Suprapubic skin (tissue), 4 donors: ENCODE measurements around the gene IGFN1. TPM values are rescaled to one million over a fixed set of nuclear protein-coding genes. Genes with fewer than 3 reads are reported as not detected.

Experiments used
- DNase-seq, 2 donors: peaks; one replicate each; pipeline ENCODE4 v3.0.0-alpha.2; 2019; ENCODE audit warnings: low spot score in 2 of 2
- H3K27ac ChIP-seq: fragments of 200-600 bp; sonication (generic); one replicate; pipeline ENCODE4 v1.5.1; 2019
- H3K27me3 ChIP-seq: fragments of 200-600 bp; sonication (generic); one replicate; pipeline ENCODE4 v1.5.1; 2019
- H3K36me3 ChIP-seq: fragments of 200-600 bp; sonication (generic); one replicate; pipeline ENCODE4 v1.5.1; 2019
- H3K4me1 ChIP-seq: fragments of 200-600 bp; sonication (generic); one replicate; pipeline ENCODE4 v1.5.1; 2019
- H3K4me3 ChIP-seq: fragments of 200-600 bp; sonication (generic); one replicate; pipeline ENCODE4 v1.5.1; 2019; ENCODE audit warnings: mild to moderate bottlenecking
- H3K9me3 ChIP-seq: fragments of 200-600 bp; sonication (generic); one replicate; pipeline ENCODE4 v1.5.1; 2019
- EP300 ChIP-seq: sonication (generic); formaldehyde crosslinking; IDR thresholded peaks from one replicate; pipeline ENCODE4 v1.6.1; 2017; ENCODE audit warnings: antibody characterized with exemption
- POLR2A ChIP-seq, 2 donors: fragments of 450-650 bp; IDR thresholded peaks; one replicate each; pipeline ENCODE4 v1.6.1; 2017; ENCODE audit warnings: antibody characterized with exemption in 2 of 2, mild to moderate bottlenecking in 2 of 2, moderate library complexity in 2 of 2
- POLR2AphosphoS5 ChIP-seq, 3 donors: sonication (generic); formaldehyde crosslinking; IDR thresholded peaks; one replicate each; pipeline ENCODE4 v1.6.1; 2017; ENCODE audit warnings: antibody characterized with exemption in 3 of 3
- WGBS: methylation state at CpG from one replicate; pipeline ENCODE4 v1.1.5; 2018; 5-methylcytosine and 5-hydroxymethylcytosine counted together
- total RNA-seq, 4 donors: library from RNA; depleted of rRNA; stranded (reverse); fragments of >200 nt; gene quantifications; one replicate each; pipeline ENCODE4 v1.1.0, GENCODE V29; 2016
- TF ChIP-seq, protein P1 (sequence below), 2 donors: fragments of 200-600 bp in 1 of 2; fragments of 450-650 bp in 1 of 2; sonication (generic) in 1 of 2; IDR thresholded peaks; one replicate each; pipeline ENCODE4 v1.5.1; 2016 to 2019; ENCODE audit warnings: antibody characterized with exemption in 2 of 2, mild to moderate bottlenecking in 1 of 2, moderate library complexity in 1 of 2

The IGFN1 gene
- total RNA-seq, 4 donors from 2014 or later = 0.13 to 0.57 TPM; not detected in 2

DNA sequence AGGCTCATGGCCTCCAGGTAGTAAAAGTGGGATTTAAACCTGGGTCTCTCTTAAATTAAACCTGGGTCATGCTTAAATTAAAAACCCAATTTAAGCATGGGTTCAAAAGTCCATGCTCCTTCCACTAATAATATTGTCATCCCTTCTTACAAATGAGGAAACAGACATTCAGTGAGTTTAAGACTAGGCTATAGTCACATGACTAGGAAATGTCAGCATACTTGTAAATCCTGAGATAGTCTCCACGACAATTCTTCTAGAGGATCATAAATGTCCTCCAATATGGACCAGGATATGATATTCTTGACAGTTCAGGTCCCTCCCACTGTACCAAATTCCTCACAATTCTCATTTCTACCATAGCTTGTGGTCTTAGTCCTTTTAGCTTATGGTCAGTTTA lies 10.5 kb upstream of the IGFN1 start:
- Histone ChIP-seq H3K4me1 (peaks cover 11% of the 10 kb centered on the region), H3K36me3 (no peaks in the 10 kb centered on the region), H3K27me3 (peaks cover 3% of the 10 kb centered on the region), H3K27ac (no peak overlapping the region), H3K4me3 (no peak overlapping the region), H3K9me3 (no peaks in the 10 kb centered on the region)
- 72% methylated on average over 1 of the region's 1 CpG for WGBS
- DNase-seq = no peak
- no peak for TF ChIP-seq POLR2A (IDR thresholded peaks at IDR 0.05)
- TF ChIP-seq EP300 = no peak
- TF ChIP-seq POLR2AphosphoS5 (IDR thresholded peaks at IDR 0.05) = no peak
- TF ChIP-seq, protein P1, sequence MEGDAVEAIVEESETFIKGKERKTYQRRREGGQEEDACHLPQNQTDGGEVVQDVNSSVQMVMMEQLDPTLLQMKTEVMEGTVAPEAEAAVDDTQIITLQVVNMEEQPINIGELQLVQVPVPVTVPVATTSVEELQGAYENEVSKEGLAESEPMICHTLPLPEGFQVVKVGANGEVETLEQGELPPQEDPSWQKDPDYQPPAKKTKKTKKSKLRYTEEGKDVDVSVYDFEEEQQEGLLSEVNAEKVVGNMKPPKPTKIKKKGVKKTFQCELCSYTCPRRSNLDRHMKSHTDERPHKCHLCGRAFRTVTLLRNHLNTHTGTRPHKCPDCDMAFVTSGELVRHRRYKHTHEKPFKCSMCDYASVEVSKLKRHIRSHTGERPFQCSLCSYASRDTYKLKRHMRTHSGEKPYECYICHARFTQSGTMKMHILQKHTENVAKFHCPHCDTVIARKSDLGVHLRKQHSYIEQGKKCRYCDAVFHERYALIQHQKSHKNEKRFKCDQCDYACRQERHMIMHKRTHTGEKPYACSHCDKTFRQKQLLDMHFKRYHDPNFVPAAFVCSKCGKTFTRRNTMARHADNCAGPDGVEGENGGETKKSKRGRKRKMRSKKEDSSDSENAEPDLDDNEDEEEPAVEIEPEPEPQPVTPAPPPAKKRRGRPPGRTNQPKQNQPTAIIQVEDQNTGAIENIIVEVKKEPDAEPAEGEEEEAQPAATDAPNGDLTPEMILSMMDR (IDR thresholded peaks at IDR 0.05) = no peak

DNA sequence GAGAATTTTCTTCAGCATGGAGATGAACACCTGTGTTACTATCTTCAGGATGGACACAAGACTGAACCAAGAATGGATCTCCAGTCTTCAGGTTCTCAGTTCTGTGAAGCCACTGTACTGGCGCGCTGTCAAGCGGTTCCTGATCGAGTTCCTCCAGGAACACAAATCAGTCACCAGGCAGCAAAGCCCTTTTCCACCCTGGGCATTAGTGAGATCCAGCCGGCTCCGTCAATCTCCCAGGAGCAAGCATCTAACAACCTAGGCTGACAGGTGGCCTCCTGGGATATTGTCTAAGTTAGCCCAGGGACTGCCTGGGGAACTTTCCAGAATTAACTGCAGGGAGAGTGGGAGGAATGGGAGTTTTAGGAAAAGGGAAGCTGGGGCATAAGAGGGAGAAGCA lies 9.7 kb upstream of the IGFN1 start:
- 90% methylated on average over 6 of the region's 6 CpGs for WGBS
- no peaks in the 10 kb centered on the region for H3K36me3 ChIP-seq
- TF ChIP-seq, protein P1 (IDR thresholded peaks at IDR 0.05) = no peak
- no peak for TF ChIP-seq POLR2AphosphoS5 (IDR thresholded peaks at IDR 0.05)
- TF ChIP-seq POLR2A (IDR thresholded peaks at IDR 0.05) = no peak
- TF ChIP-seq EP300 = no peak
- no peak overlapping the region for H3K27ac ChIP-seq
- H3K4me1 ChIP-seq = peaks cover 14% of the 10 kb centered on the region
- DNase-seq = peak in 1 of 2 donors; percentile 44
- H3K9me3 ChIP-seq = no peaks in the 10 kb centered on the region
- H3K27me3 ChIP-seq = peaks cover 3% of the 10 kb centered on the region
- H3K4me3 ChIP-seq = no peak overlapping the region

DNA sequence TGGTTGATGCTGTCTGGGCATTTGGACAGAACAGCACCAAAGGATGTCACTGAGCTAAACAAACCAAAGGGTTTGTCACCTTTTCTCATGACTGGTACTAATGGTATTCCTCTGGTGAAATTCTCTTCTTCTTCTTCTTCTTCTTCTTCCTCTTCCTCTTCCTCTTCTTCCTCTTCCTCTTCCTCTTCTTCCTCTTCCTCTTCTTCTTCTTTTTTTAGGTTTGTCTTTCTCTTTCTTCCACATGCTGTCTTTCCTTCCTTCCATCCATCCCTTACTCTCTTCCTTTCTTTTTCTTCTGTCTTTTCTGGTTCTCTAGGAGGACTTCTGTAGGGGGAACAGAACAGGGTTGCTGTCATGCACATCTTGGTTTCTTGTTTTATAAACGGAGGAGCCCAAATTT lies 9.3 kb upstream of the IGFN1 start:
- Histone ChIP-seq H3K4me3 (no peak overlapping the region), H3K27ac (no peak overlapping the region), H3K9me3 (no peaks in the 10 kb centered on the region), H3K27me3 (no peaks in the 10 kb centered on the region), H3K36me3 (no peaks in the 10 kb centered on the region), H3K4me1 (peaks cover 14% of the 10 kb centered on the region)
- WGBS = 85% methylated on average over 1 of the region's 1 CpG
- TF ChIP-seq EP300 = no peak
- TF ChIP-seq POLR2AphosphoS5 (IDR thresholded peaks at IDR 0.05) = no peak
- TF ChIP-seq, protein P1 (IDR thresholded peaks at IDR 0.05) = no peak
- TF ChIP-seq POLR2A (IDR thresholded peaks at IDR 0.05) = no peak
- DNase-seq = no peak

DNA sequence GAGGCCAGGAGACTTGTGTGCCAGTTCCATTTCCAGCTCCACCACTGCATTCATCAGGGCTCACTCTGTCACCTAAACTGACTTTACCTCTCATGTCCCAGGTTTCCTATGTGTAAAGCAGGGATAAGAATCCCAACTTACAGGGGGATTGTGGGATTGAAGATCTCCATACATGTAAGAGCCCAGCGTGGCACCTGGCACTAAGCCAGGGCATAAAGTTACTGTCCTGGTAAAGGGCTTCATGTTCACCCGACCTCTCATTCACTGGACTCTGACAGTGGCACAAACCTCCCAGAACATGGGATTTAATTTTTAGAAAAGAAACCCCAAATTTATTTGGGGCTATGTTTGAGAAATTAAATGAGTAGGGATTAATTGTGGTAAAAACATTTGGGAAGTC lies 8.9 kb upstream of the IGFN1 start:
- Histone ChIP-seq H3K9me3 (no peaks in the 10 kb centered on the region), H3K27me3 (no peaks in the 10 kb centered on the region)
- WGBS = 78% methylated on average over 2 of the region's 2 CpGs

DNA sequence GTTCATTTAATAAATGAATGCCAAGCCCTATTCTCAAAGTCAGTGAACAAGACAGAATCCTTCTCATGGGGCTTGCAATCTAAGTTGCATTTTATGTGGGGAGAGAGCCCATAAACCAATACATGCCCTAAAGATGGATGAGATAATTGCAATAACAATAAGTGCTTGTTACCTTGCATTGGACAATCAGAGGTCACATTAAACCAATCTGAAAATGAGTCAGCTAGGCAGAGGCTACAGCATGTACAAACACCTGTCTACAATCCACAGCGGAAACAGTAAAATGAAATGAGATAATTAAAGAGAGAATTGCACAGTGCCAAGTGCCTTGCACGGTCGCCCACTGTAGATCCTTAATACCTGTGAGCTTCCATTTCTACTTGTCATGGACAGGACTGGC lies 7.4 kb upstream of the IGFN1 start:
- Histone ChIP-seq H3K9me3 (no peaks in the 10 kb centered on the region), H3K36me3 (no peaks in the 10 kb centered on the region), H3K4me3 (no peak overlapping the region), H3K4me1 (peaks cover 14% of the 10 kb centered on the region), H3K27ac (no peak overlapping the region), H3K27me3 (no peaks in the 10 kb centered on the region)
- TF ChIP-seq EP300 (no peak), POLR2A (IDR thresholded peaks at IDR 0.05) (no peak), POLR2AphosphoS5 (IDR thresholded peaks at IDR 0.05) (no peak)
- TF ChIP-seq, protein P1 (IDR thresholded peaks at IDR 0.05) = no peak
- WGBS = 79% methylated on average over 3 of the region's 3 CpGs
- DNase-seq = peak in 1 of 2 donors; percentile 38

More for the DNA sequence above, 8.9 kb upstream of the IGFN1 start:
- Histone ChIP-seq H3K36me3 (no peaks in the 10 kb centered on the region), H3K4me3 (no peak overlapping the region), H3K27ac (no peak overlapping the region), H3K4me1 (peaks cover 14% of the 10 kb centered on the region)
- TF ChIP-seq, protein P1 (IDR thresholded peaks at IDR 0.05) = no peak
- TF ChIP-seq POLR2AphosphoS5 (IDR thresholded peaks at IDR 0.05) (no peak), POLR2A (IDR thresholded peaks at IDR 0.05) (no peak), EP300 (no peak)
- peak; percentile 23 to 32 for DNase-seq
